Stimulated activated CD4-positive, alpha-beta T cell treated with anti-CD3 and anti-CD28 coated beads, Interleukin-4, amount 100 ng/mL, for 4 hours (primary cell): ENCODE results near the gene FRAS1.
"Not testable (repeated sequence)": the region's sequence is repeated elsewhere in the genome, so short reads cannot be mapped to it uniquely, and the experiment has no call there.

Source experiments
- DNase-seq, 2 experiments: peaks; one replicate each; pipeline ENCODE4 v3.0.0-alpha.2; 2020

The FRAS1 gene

GRCh38 chr4:78292341-78292740 lies 235.2 kb downstream of the FRAS1 start:
- DNase-seq = no peak

- DNase-seq = no peak
Observed at GRCh38 chr4:78292856-78293255, 235.7 kb downstream of the FRAS1 start.

GRCh38 chr4:78293348-78293747 lies 236.2 kb downstream of the FRAS1 start:
- no peak for DNase-seq

- no peak for DNase-seq
Observed at GRCh38 chr4:78293821-78294301, 236.7 kb downstream of the FRAS1 start.

GRCh38 chr4:78296261-78296660 lies 239.1 kb downstream of the FRAS1 start:
- no peak for DNase-seq

- no peak for DNase-seq
Observed at GRCh38 chr4:78297116-78297800, 240.1 kb downstream of the FRAS1 start.

- DNase-seq = no peak
Observed at GRCh38 chr4:78298618-78299017, 241.5 kb downstream of the FRAS1 start.

GRCh38 chr4:78299565-78299972 lies 242.4 kb downstream of the FRAS1 start:
- no peak for DNase-seq

GRCh38 chr4:78307263-78307662 lies 250.1 kb downstream of the FRAS1 start:
- DNase-seq = not testable (repeated sequence)

- DNase-seq = no peak
Observed at GRCh38 chr4:78308517-78308916, 251.4 kb downstream of the FRAS1 start.

- DNase-seq = no peak
Observed at GRCh38 chr4:78309352-78309751, 252.2 kb downstream of the FRAS1 start.

- no peak for DNase-seq
Observed at GRCh38 chr4:78310007-78310739, 253.1 kb downstream of the FRAS1 start.

GRCh38 chr4:78310740-78311115 lies 253.6 kb downstream of the FRAS1 start:
- no peak for DNase-seq

- DNase-seq = no peak
Observed at GRCh38 chr4:78311306-78311705, 254.2 kb downstream of the FRAS1 start.

- DNase-seq = no peak
Observed at GRCh38 chr4:78312989-78313753, 256.0 kb downstream of the FRAS1 start.

- DNase-seq = no peak
Observed at GRCh38 chr4:78313754-78314120, 256.6 kb downstream of the FRAS1 start.

- DNase-seq = no peak
Observed at GRCh38 chr4:78318126-78318525, 261.0 kb downstream of the FRAS1 start.

GRCh38 chr4:78320349-78320935 lies 263.3 kb downstream of the FRAS1 start:
- DNase-seq = no peak

- no peak for DNase-seq
Observed at GRCh38 chr4:78322032-78322431, 264.9 kb downstream of the FRAS1 start.

- DNase-seq = no peak
Observed at GRCh38 chr4:78323439-78323838, 266.3 kb downstream of the FRAS1 start.

- no peak for DNase-seq
Observed at GRCh38 chr4:78324625-78325024, 267.5 kb downstream of the FRAS1 start.

GRCh38 chr4:78325271-78326157 lies 268.4 kb downstream of the FRAS1 start:
- DNase-seq = no peak
